BJ (cell line): ENCODE results near the gene SBNO2. TPM values are rescaled to one million over a fixed set of nuclear protein-coding genes. Genes with fewer than 3 reads are reported as not detected.

Experiments used
- CTCF ChIA-PET: fragments of 350-600 bp; formaldehyde crosslinking; extraction: SDS; loops from one replicate; lab custom pipeline; 2021; ENCODE audit warnings: antibody characterized with exemption, inconsistent platforms; lab: Yijun Ruan, JAX
- POLR2A ChIA-PET: fragments of 300-600 bp; sonication (Branson Sonifier 250); formaldehyde crosslinking; extraction: SDS; loops from one replicate; lab custom pipeline; 2021; ENCODE audit warnings: antibody characterized with exemption; lab: Charles Lee
- DNase-seq: peaks from one replicate; pipeline ENCODE4 v3.0.0-alpha.2; 2011; ENCODE audit warnings: low read depth
- H3K27me3 ChIP-seq: 2 replicates; pipeline ENCODE4 v1.6.0; 2011; ENCODE audit warnings: low read length; ENCODE audit not compliant: control insufficient read depth, insufficient read depth
- H3K36me3 ChIP-seq: 2 replicates; pipeline ENCODE4 v1.5.1; 2011; ENCODE audit warnings: low read length; ENCODE audit not compliant: control insufficient read depth, insufficient read depth
- H3K4me3 ChIP-seq: 2 replicates; pipeline ENCODE4 v1.5.1; 2011; ENCODE audit warnings: low read depth, mild to moderate bottlenecking, control low read depth, low read length
- CTCF ChIP-seq: IDR thresholded peaks from 2 replicates; pipeline ENCODE4 v1.5.1; 2011; ENCODE audit warnings: low read depth, mild to moderate bottlenecking, control low read depth, inconsistent platforms, low read length, moderate library complexity; ENCODE audit not compliant: insufficient read depth
- polyA plus RNA-seq: library from polyadenylated mRNA; depleted of rRNA; stranded (reverse); fragments of >200 nt; gene quantifications from 2 replicates; pipeline ENCODE4 v1.2.3, GENCODE V29; 2011

The SBNO2 gene
- polyA plus RNA-seq, 1 experiment, result 26.1 TPM

GRCh38 chr19:1220976-1221903, 47.2 kb upstream of the SBNO2 start:
- CTCF ChIA-PET, result interaction anchor here (0.7 to 2.1 kb wide), 11 partner anchors 9 to 551 kb away, joined by 3 to 7 read pairs (median 3); no protein-coding TSS in a partner anchor
- no peak for DNase-seq
- no peaks in the 10 kb centered on the region for H3K27me3 ChIP-seq
- peaks cover 22% of the 10 kb centered on the region for H3K36me3 ChIP-seq
- H3K4me3 ChIP-seq, result no peak overlapping the region
- POLR2A ChIA-PET, result interaction anchor here (0.6 kb wide), 1 partner anchor 198 kb away, joined by 4 read pairs; no protein-coding TSS in a partner anchor
- TF ChIP-seq CTCF, result peak; percentile 68

GRCh38 chr19:1220477-1220930, 46.4 kb upstream of the SBNO2 start:
- Histone ChIP-seq H3K27me3 (no peaks in the 10 kb centered on the region), H3K36me3 (peaks cover 19% of the 10 kb centered on the region), H3K4me3 (no peak overlapping the region)
- ChIA-PET CTCF (interaction anchor here (0.6 to 2.1 kb wide), 6 partner anchors 9 to 550 kb away, joined by 3 to 5 read pairs (median 3); no protein-coding TSS in a partner anchor), POLR2A (no interaction called here)
- no peak for TF ChIP-seq CTCF
- DNase-seq, result no peak

- CTCF ChIA-PET, result interaction anchor here (0.6 kb wide), 1 partner anchor 109 kb away, joined by 3 read pairs; no protein-coding TSS in a partner anchor
- Histone ChIP-seq H3K27me3 (no peaks in the 10 kb centered on the region), H3K4me3 (no peak overlapping the region), H3K36me3 (peaks cover 19% of the 10 kb centered on the region)
- no peak for DNase-seq
- TF ChIP-seq CTCF, result no peak
- POLR2A ChIA-PET, result no interaction called here
Observed at GRCh38 chr19:1219786-1220476, 45.9 kb upstream of the SBNO2 start.

GRCh38 chr19:1218751-1219567, 44.9 kb upstream of the SBNO2 start:
- no peak for DNase-seq
- Histone ChIP-seq H3K36me3 (peaks cover 18% of the 10 kb centered on the region), H3K4me3 (no peak overlapping the region), H3K27me3 (no peaks in the 10 kb centered on the region)
- no peak for TF ChIP-seq CTCF
- ChIA-PET POLR2A (no interaction called here), CTCF (interaction anchor here (1.6 kb wide), 1 partner anchor 25 kb away, joined by 5 read pairs; no protein-coding TSS in a partner anchor)
